OCI-LY3 (cell line): Measurements from ENCODE around the gene TRIM44.
A peak's percentile ranks its signal among the peaks of the same experiment; 100 is the strongest.

Experiments used
- H2AFZ ChIP-seq: fragments of 200-600, 300-600 bp; shearing (Covaris generic); 2 replicates; pipeline ENCODE4 v1.6.0; 2014; ENCODE audit warnings: antibody characterized with exemption, low read depth, low read length
- H3K27ac ChIP-seq: fragments of 200-600, 300-600 bp; sonication (generic); 2 replicates; pipeline ENCODE4 v1.5.1; 2014; ENCODE audit warnings: mild to moderate bottlenecking, low read length, moderate library complexity, mixed read lengths
- H3K27me3 ChIP-seq: fragments of 200-600, 300-600 bp; sonication (generic); 2 replicates; pipeline ENCODE4 v1.6.1; 2014; ENCODE audit warnings: low read depth, low read length, mixed read lengths
- H3K36me3 ChIP-seq: fragments of 200-600, 300-600 bp; sonication (generic); replicated peaks from 2 replicates; pipeline ENCODE3; 2014; ENCODE audit warnings: low read depth, low read length, mixed read lengths
- H3K4me1 ChIP-seq: fragments of 300-600, 200-600 bp; sonication (generic); 2 replicates; pipeline ENCODE4 v1.6.1; 2014; ENCODE audit warnings: low read length, mixed read lengths
- H3K4me2 ChIP-seq: fragments of 200-600, 300-600 bp; sonication (generic); 2 replicates; pipeline ENCODE4 v1.6.1; 2014; ENCODE audit warnings: low read length, mixed read lengths
- H3K4me3 ChIP-seq: fragments of 300-600, 200-600 bp; sonication (generic); 2 replicates; pipeline ENCODE4 v1.5.1; 2014; ENCODE audit warnings: antibody characterized with exemption, mild to moderate bottlenecking, low read length, moderate library complexity
- H3K79me2 ChIP-seq: fragments of 300-600, 200-600 bp; shearing (Covaris generic); 2 replicates; pipeline ENCODE4 v1.6.1; 2014; ENCODE audit warnings: mild to moderate bottlenecking, low read length, mixed read lengths
- H3K9ac ChIP-seq: fragments of 300-600, 200-600 bp; shearing (Covaris generic); 2 replicates; pipeline ENCODE4 v1.6.0; 2014; ENCODE audit warnings: mild to moderate bottlenecking, low read length, moderate library complexity
- H3K9me3 ChIP-seq: fragments of 200-600, 300-600 bp; shearing (Covaris generic); 2 replicates; pipeline ENCODE4 v1.6.1; 2014; ENCODE audit warnings: low read length, mixed read lengths; ENCODE audit not compliant: insufficient read depth
- H4K20me1 ChIP-seq: fragments of 200-600, 300-600 bp; sonication (generic); 2 replicates; pipeline ENCODE4 v1.6.1; 2016; ENCODE audit warnings: low read length, mixed read lengths; ENCODE audit not compliant: insufficient read depth
- CTCF ChIP-seq: fragments of 200-600, 300-600 bp; sonication (generic); IDR thresholded peaks from 2 replicates; pipeline ENCODE4 v1.5.1; 2014; ENCODE audit warnings: antibody characterized with exemption, low read length, low read depth
- EZH2phosphoT487 ChIP-seq: fragments of 200-600 bp; shearing (Covaris generic); IDR thresholded peaks from 2 replicates; pipeline ENCODE4 v1.6.1; 2018; ENCODE audit warnings: antibody characterized with exemption, mixed run types, low read depth

Gene TRIM44

DNA sequence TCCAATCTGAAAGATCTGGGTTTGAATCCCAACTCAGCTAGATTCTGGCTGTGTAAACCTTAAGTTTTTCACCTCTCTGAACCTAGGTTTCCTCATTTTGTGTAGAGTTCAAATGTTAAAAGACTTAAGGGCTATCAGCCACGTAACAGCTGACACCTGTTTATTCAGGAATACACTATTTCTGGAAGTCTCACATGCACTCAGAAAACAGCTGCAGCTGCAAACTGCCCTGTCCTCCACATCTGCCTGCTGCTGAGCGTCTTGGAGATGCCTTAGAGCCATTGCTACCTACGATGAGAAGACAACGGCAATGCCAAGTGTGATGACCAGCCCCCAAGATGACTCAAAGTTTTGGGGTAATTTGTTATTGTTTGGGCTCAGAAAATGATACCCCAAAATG, 6.7 kb upstream of the TRIM44 start:
- Histone ChIP-seq H3K4me1 (no peaks in the 10 kb centered on the region), H3K36me3 (no peaks in the 10 kb centered on the region), H4K20me1 (no peaks in the 10 kb centered on the region), H3K27me3 (peaks cover 6% of the 10 kb centered on the region; the same call in 1 of the 2 replicates), H2AFZ (no peak overlapping the region), H3K9ac (no peak overlapping the region), H3K4me2 (no peak overlapping the region), H3K9me3 (no peaks in the 10 kb centered on the region), H3K79me2 (no peaks in the 10 kb centered on the region), H3K27ac (no peak overlapping the region), H3K4me3 (no peak overlapping the region)
- TF ChIP-seq EZH2phosphoT487 (no peak), CTCF (no peak)

- Histone ChIP-seq H3K27ac (no peak overlapping the region), H3K36me3 (peaks cover 2% of the 10 kb centered on the region), H3K4me2 (no peak overlapping the region), H3K9ac (no peak overlapping the region), H4K20me1 (no peaks in the 10 kb centered on the region), H3K9me3 (peaks cover 2% of the 10 kb centered on the region; the same call in 1 of the 2 replicates), H3K79me2 (peaks cover 5% of the 10 kb centered on the region), H3K4me1 (peaks cover 15% of the 10 kb centered on the region), H3K27me3 (peaks cover 13% of the 10 kb centered on the region), H2AFZ (no peak overlapping the region), H3K4me3 (no peak overlapping the region)
- TF ChIP-seq EZH2phosphoT487 (no peak), CTCF (no peak)
Observed at GRCh38 chr11:35658020-35658948, 4.3 kb upstream of the TRIM44 start.

DNA sequence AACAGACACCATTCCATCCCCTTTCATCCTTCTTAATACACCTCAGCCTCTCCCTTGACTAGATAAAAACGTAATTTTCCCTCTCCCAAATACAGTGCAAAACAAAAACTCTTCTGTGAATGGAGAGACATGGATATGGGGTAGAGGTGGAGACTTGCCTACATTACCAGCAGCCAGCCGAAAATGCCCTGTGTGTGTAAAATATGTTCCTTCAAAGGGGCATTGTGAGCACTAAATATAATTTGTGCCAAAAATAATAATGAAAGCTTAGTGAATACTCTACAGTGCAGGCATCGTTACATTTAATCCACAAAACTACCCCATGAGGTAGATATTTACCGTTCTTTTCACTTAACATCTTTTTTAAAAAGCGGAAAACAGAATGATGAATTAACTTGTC, 1.0 kb upstream of the TRIM44 start:
- H3K9ac ChIP-seq: peak overlapping the region; percentile 89
- no peak overlapping the region for H3K27ac ChIP-seq
- peak overlapping the region; percentile 99 for H3K4me2 ChIP-seq
- H3K4me3 ChIP-seq: peak overlapping the region; percentile 94
- peaks cover 7% of the 10 kb centered on the region for H3K27me3 ChIP-seq
- peaks cover 29% of the 10 kb centered on the region for H3K9me3 ChIP-seq
- H4K20me1 ChIP-seq: no peaks in the 10 kb centered on the region
- TF ChIP-seq EZH2phosphoT487 (no peak), CTCF (no peak)
- peaks cover 24% of the 10 kb centered on the region for H3K4me1 ChIP-seq
- H2AFZ ChIP-seq: peak overlapping the region; percentile 99
- peaks cover 37% of the 10 kb centered on the region for H3K79me2 ChIP-seq
- peaks cover 30% of the 10 kb centered on the region for H3K36me3 ChIP-seq

GRCh38 chr11:35662061-35662648, 420 bp upstream of the TRIM44 start:
- Histone ChIP-seq H3K9me3 (peaks cover 29% of the 10 kb centered on the region), H3K27me3 (peaks cover 7% of the 10 kb centered on the region), H2AFZ (peak overlapping the region; percentile 99), H3K4me3 (peak overlapping the region; percentile 94), H3K36me3 (peaks cover 35% of the 10 kb centered on the region), H4K20me1 (no peaks in the 10 kb centered on the region), H3K27ac (peak overlapping the region; percentile 60), H3K4me1 (peaks cover 24% of the 10 kb centered on the region), H3K9ac (peak overlapping the region; percentile 89), H3K79me2 (peaks cover 42% of the 10 kb centered on the region), H3K4me2 (peak overlapping the region; percentile 99)
- no peak for TF ChIP-seq CTCF
- no peak for TF ChIP-seq EZH2phosphoT487
